GM19463 (cell line): ENCODE measurements around the gene ZNF17.
A peak's percentile ranks its signal among the peaks of the same experiment; 100 is the strongest.
"Not testable (repeated sequence)": the region's sequence is repeated elsewhere in the genome, so short reads cannot be mapped to it uniquely, and the experiment has no call there.

Experiments used
- ATAC-seq: cut with Tn5 transposase; IDR thresholded peaks from one replicate; pipeline ENCODE4 v1.9.1; 2021; ENCODE audit warnings: mild to moderate bottlenecking, moderate library complexity; ENCODE audit not compliant: unreplicated experiment

ZNF17 gene

DNA sequence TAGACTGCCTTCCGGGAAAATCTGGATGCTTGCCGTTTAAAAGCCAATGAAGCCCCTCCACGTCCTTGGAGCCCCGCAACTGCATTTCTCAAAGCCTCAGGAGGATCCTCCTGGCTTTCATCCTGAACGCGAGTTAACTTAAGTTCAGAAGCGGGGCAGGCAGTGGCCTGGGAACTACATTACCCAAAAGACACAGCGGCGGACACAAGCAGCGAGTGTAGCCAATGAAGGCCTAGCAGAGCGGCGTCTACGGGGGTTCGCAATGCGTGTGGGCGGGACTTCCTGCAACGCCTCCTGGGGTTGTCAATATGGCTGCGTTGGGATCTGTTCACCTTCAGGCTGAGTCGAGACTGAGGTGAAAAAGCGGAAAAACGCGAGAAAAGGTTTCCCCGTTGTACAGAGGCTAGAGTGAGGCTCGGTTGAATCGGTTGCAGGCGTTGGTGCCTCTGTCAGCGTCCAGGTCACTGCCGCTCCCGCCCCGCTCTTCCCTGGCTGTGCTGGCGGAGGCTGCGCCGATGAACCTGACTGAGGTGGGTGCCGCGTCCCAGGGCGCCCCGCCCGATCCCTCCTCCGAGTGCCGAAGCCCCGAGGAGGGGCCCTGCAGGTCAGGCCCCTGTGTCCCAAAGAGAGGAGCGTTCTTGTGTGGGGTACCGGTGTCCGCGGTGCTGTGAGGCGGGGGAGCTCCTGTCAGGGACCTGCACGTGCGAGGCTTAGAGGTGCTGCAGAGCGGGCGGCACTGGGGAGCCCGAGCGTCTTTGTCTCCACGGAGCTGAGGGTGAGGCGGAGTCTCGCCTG, at the start of gene ZNF17:
Gene ZNF17, plus strand, starts transcription at position 285 of the 795 bp plus-strand sequence. CDS start 2,455 bp downstream, outside the sequence.
- peak; percentile 100 for ATAC-seq

DNA sequence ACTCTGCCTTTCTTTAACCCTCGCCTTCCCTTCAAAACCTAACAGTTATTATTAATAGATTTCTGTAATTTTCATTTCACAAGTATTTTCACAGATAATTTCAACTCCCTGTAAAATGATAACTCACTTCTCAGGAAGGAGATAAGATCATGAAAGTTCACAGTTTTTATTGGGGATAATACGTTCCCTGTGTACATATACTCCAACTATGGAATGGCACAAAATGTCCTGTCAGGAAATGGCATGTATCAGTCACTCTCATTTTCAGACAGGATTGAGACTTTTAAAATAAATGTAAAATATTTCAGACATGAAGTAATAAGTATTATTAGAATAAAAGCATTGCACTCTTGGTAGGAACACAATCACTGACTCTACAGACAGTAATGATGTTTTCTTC, 48.5 kb upstream of the ZNF17 start:
- no peak for ATAC-seq

DNA sequence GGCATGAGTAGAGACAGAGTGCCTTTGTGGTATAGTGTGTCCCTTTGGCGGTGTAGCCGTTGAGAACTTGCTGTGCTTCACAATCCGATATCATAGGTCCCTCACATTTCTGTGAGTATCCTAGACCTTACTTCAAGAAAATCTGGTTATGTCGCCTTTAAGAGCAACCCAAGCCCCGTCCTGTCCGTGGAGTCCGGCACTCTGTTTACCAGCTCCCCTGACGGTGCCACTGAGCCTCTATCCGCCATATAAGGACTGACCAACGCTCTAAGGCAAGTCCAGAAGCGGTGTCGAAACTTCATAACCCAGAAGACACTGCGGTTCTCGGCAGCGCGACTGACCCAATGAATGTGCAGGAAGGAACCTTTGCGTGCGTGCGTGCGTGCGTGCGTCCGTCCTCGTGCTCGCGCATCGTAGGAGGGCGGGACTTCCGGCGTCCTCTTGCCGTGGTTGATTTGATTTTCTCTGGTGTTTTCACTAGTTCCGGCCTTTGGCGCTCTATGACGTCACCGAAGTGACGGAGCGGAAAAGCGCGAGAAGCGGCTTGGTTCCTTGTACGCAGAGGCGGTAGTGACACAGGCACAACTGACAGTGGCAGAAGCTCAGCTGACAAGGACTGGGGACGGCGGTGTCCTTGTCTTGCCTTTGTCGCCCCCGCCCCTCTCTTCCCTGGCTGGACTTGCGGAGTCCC, 47.8 kb upstream of the ZNF17 start, which contains the start of the genes TRAPPC2B and ZNF547:
Gene TRAPPC2B, plus strand, starts transcription at position 555 of the 691 bp plus-strand sequence. CDS start 1,283 bp downstream, outside the sequence.
Gene ZNF547, plus strand, starts transcription at position 555 of the 691 bp plus-strand sequence. CDS start 5,005 bp downstream, outside the sequence.
- peak; percentile 95 for ATAC-seq

DNA sequence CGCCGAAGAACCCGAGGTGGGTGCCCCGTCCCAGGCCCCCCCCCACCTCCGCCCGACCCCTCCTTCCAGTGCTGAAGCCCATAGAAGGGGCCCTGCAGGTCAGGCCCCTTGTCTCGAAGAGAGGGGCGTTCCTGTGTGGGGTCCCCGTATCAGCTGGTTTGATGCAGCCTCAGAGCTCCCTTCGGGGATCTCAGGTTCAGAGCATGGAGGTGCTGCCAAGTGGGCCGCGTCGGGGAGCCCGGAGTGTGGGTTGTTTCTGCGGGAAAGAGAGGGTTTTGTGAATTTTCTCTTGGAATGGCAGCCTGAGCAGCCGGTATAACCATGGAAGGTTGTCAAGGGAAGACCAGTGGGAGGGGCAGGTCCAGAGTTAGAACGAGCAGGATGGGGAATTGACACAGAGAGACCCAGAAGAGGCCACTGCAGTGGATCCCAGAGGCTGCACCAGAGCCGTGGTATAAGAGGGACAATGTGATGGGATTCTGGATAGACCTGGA, 47.2 kb upstream of the ZNF17 start:
- ATAC-seq = peak; percentile 8

DNA sequence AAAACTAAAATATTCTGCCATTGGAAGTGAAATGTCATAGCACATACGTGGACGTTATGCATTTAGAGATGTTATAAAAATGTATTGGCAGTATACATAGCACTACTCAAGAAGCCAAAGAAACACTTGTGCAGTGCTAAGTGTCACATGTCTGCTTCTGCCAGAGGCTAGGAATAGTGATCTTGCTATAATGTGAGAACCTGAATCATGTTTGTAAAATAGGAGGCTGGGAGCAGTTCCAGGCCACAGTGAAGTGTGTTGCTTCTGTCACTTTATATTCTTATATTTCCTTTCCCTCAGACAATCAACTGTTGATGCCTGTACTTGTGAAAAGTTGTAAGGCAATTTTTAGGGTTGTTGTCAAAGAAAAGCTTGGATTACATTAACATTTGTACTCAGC, 44.2 kb upstream of the ZNF17 start:
- no peak for ATAC-seq

DNA sequence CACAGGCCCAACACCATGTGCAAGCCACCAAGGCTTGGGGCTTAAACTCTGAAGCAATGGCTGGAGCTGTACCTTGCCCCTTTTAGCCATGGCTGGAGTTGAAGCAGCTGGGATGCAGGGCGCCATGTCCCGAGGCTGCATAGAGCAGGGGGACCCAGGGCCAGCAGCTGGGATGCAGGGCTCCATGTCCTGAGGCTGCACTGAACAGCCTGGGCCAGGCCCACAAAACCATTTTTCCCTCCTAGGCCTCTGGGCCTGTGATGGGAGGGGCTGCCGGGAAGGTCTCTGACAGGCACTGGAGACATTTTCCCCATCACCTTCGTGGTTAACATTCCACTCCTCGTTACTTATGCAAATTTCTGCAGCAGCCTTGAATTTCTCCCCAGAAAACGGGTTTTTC, 36.8 kb upstream of the ZNF17 start:
- no peak for ATAC-seq

DNA sequence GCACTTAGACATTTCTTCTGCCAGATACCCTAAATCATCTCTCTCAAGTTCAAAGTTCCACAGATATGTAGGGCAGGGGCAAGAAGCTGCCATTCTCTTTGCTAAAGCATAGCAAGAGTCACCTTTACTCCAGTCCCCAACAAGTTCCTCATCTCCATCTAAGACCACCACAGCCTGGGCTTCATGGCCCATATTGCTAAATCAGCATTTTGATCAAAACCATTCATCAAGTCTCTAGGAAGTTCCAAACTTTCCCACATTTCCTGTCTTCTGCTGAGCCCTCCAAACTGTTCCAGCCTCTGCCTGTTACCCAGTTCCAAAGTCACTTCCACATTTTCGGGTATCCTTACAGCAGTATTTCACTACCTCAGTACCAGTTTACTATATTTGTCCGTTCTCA, 36.3 kb upstream of the ZNF17 start:
- not testable (repeated sequence) for ATAC-seq

DNA sequence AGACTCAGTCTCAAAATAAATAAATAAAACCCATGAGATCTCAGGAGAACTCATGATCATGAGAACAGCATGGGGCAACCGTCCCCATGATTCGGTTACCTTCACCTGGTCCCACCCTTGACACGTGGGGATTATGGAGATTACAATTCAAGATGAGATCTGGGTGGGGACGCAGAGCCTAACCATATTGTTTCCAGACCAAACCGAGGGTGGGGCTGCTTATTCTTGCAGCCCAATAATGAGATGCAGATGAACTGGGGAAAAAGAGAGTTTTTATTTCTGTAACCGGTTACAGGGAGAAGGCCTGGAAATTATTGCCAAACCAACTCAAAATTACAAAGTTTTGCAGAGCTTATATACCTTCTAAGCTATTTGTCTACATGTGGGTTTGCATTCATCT, 34.8 kb upstream of the ZNF17 start:
- ATAC-seq = no peak

DNA sequence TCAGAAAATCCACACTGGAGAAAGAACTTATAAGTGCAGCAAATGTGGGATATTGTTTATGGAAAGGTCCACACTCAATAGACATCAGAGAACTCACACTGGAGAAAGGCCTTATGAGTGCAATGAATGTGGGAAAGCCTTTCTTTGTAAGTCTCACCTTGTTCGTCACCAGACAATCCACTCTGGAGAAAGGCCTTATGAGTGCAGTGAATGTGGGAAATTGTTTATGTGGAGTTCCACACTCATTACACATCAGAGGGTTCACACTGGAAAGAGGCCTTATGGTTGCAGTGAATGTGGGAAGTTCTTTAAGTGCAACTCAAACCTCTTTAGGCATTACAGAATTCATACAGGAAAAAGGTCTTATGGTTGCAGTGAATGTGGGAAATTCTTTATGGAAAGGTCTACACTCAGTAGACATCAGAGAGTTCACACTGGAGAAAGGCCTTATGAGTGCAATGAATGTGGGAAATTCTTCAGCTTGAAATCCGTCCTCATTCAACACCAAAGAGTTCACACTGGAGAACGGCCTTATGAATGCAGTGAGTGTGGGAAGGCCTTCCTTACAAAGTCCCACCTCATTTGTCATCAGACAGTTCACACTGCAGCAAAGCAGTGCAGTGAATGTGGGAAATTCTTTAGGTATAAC, 33.3 kb upstream of the ZNF17 start:
- no peak for ATAC-seq

DNA sequence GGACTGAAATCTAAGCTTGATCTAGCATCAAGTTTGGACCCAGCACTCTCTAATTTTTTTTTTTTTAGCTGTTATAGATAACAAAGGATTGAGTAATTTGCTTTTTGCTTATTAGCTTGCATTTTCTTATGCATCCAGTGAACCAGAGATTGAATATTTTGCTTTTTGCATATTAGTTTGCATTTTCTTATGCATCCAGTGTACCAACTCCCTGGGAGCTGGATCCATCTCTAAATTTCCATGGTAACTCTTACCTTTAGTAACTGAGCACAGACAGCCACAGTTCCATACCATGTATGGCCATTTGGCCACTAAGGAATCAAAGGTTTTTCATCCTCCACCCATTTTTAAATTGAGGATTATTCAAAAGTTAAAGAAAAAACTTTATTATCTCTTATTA, 30.0 kb upstream of the ZNF17 start:
- ATAC-seq = no peak

DNA sequence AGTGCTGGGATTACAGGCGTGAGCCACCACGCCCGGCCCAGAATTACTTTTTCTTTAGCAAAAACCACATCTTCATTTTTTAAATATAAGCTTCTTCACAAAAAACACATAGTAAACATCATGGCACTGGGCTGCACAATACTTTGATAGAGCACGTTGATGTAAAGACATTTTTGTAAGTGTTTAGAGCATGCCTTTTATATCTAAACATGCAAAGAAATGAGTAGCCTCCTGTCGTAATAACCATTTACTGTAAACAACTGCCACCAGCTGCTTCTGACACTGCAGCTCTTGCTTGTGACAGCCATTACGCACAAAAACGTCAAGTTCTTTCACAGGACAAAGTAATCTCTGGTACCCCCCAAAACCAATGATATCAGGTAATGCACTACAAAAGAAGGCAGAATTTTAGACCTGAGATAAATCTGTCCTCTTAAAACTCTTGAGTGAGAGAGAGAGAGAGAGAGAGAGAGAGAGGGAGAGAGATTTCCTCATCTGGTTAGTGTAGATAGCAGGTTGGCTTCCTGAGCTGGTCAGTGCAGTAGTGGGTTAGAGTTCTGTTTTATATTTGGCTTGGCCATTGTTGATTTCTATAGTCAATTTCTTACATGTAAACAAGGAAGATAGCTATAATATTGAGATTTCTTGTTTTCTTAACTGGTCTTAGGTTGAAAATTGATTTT, 28.0 kb upstream of the ZNF17 start:
- no peak for ATAC-seq

DNA sequence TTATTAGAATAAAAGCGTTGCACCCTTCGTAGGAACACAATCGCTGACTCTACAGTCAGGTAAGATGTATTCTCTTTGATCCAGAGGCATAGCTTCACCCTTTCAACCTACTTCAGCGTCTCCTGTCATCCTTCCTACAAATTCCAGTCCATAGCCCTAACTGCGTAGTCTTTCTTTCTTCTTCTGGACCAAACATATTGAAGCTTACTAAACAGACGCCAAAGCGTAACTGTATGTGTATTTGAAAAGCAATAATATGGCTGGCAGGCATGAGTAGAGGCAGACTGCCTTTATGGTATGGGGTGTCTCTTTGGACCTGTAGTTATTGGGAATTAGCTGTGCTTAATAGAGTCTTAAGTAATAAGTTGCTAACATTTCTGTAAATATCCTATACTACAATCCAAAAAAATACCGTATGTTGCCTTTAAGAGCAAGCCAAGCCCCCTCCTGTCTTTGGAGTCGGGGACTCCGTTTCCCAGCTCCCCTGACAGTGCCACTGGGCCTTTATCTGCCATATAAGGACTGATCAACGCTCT, 21.7 kb upstream of the ZNF17 start:
- ATAC-seq = no peak

DNA sequence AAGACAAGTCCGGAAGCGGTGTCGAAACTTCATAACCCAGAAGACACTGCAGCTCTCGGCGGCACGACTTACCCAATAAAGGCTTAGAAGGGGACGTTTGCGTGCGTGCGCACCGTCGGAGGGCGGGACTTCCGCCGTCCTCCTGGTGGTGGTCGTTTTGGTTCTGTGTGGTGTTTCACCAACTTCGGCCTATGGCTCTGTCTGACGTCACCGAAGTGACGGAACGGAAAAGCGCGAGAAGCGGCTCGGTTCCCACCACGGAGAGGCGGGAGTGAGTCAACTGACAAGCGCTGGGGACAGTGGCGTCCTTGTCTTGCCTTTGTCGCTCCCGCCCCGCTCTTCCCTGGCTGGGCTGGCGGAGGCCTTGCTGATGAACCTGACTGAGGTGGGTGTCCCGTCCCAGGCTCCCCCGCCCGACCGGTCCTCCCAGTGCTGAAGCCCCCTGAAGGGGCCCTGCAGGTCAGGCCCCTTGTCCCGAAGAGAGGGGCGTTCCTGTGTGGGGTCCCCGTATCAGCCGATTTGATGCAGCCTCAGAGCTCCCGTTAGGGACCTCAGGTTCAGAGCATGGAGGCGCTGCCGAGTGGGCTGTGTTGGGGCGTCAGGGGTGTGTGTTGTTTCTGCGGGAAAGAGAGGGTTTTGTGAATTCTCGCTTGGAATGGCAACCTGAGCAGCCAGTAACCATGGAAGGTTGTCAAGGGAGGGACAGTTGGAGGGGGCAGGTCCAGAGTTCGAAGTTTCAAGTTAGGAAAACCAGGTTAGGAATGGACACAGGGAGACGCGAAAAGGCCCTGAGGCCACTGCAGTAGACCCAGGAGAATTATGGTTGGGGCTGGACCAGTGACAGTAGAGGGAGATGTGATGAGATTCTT, 21.0 kb upstream of the ZNF17 start, which contains the start of gene ZNF548:
Gene ZNF548, plus strand, starts transcription at position 125 of the 869 bp plus-strand sequence. Its CDS starts 246 bp downstream, at position 371.
- ATAC-seq = peak; percentile 98

DNA sequence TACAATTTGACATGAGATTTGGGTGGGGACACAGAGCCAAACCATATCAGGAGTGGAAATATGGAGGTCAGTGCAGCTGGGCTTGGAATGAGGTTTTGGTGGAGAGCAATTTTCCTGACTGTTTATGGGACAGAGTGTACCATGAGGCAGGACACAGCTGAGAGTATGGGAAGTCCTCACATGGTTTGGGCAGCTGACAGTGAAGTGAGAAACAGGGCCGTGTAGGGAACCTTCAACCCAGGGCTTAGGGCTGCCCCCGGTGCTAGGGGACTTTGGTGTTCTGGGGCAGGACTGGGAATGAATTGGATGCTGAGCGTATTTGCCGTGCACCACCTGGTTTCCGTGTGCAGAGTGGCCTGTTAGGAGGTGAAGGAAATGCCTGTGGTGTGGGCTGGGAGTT, 15.3 kb upstream of the ZNF17 start:
- ATAC-seq = no peak

DNA sequence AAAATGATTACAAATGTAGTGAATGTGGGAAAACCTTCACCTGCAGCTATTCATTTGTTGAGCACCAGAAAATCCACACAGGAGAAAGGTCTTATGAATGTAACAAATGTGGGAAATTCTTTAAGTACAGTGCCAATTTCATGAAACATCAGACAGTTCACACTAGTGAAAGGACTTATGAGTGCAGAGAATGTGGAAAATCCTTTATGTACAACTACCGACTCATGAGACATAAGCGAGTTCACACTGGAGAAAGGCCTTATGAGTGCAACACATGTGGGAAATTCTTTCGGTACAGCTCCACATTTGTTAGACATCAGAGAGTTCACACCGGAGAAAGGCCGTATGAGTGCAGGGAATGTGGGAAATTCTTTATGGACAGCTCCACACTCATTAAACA, 12.1 kb upstream of the ZNF17 start:
- ATAC-seq = no peak

DNA sequence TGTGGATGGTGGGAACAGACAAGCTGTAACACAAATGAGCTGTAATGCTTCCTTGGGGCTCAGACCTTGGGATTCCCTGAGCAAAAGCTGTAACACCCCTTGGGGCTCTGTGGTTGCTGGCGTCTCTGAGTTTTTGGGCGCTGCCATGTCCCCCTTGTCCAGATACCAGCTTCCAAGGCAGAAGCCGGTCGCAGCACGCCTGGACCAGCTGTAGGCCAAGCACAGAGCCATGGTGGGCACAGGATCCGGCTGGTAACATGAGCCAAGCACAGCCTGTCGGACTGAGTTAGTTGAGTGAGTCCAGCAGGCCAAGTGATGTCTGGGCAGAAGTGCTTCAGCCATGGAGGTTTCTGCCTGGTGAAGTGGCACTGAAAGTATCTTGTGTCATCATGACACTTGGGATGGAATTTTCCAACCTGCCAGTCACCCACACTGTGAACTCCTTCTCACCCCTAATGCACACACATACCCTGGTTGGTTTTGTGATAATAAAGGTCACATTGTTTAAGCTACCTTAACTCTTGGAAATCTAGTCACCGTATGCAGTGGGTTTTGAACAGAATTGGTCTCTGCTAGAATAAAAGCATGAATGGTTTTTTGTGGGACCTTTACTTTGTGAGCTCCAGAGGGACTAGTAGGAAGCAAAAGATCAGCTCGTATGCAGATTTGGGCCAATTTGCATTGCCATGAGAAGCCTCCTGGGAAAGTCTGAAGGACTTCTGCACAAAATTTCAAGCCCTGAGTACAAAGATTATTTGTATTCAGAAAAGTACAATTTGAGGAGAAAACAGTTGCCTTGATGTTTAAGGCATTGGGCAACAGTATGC, 7.0 kb upstream of the ZNF17 start:
- no peak for ATAC-seq

DNA sequence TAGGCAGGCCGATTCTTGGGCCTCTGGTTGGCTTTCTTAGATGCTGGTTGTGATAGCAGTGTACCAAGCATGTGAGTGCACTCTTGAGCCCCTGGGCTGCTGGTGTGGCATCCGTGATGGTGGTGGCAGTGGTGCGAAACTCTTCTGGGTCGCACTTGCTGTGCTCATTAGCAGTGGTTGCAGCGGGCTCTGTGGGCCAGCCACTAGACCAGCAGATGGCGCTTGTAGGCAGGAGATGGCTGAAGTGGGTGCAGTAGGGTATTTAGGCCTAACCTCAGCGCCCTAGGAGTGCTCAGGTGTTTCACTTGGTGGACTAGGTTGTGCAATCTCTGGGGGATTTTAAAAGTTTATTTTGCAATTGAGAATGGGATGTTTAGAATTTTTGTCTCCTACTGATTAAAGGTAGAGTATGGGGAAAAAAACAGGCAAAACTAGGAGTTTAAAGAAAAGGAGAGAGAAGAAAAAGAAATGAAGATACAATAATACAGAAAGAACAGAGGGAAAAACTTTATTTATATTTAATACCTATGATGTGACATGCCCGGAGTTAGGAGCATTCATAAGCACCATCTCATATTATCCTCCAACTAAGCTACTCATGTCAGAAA, 4.3 kb upstream of the ZNF17 start:
- no peak for ATAC-seq

DNA sequence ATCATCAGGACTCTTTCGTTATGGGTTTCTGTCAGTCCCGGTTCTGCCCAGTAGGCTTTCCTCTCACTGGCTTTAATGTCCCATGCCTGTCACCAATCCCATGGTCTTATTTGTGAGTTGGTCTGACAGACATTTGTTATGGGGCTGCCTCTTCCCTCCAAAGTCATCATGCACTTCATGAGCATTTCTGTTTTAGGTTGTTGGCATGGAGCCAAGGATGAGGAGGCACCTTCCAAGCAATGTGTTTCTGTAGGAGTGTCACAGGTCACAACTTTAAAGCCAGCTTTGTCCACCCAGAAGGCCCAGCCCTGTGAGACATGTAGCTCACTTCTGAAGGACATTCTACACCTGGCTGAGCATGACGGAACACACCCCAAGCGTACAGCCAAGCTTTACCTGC, 8.5 kb downstream of the ZNF17 start:
- no peak for ATAC-seq
